Spleen (tissue), 11 donors: ENCODE results near the gene FBLN7. TPM values are rescaled to one million over a fixed set of nuclear protein-coding genes. Genes with fewer than 3 reads are reported as not detected.
"Not testable (repeated sequence)": the region's sequence is repeated elsewhere in the genome, so short reads cannot be mapped to it uniquely, and the experiment has no call there.

ENCODE experiments used
- DNase-seq: peaks from one replicate; pipeline ENCODE4 v3.0.0-alpha.2; 2020
- H3K27ac ChIP-seq, 8 donors: fragments of 200-600 bp; sonication (generic) in 7 of 8; 1 replicate in 4 of 8; 2 replicates in 4 of 8; pipeline versions ENCODE4 v1.5.0 to v1.8.0; 2016 to 2021; ENCODE audit warnings: inconsistent platforms in 4 of 8, mild to moderate bottlenecking in 4 of 8, moderate library complexity in 1 of 8
- H3K27me3 ChIP-seq, 7 donors: fragments of 200-600 bp; sonication (generic) in 6 of 7; replicated peaks in 1 of 7; 1 replicate in 4 of 7; 2 replicates in 3 of 7; pipeline versions ENCODE4 v1.5.0 to v1.8.0; 2016 to 2021; ENCODE audit warnings: inconsistent platforms in 3 of 7, mild to moderate bottlenecking in 1 of 7
- H3K36me3 ChIP-seq, 6 donors: fragments of 200-600 bp; sonication (generic) in 5 of 6; 1 replicate in 4 of 6; 2 replicates in 2 of 6; pipeline versions ENCODE4 v1.5.0 to v1.8.0; 2016 to 2021; ENCODE audit warnings: inconsistent platforms in 2 of 6
- H3K4me1 ChIP-seq, 6 donors: fragments of 200-600 bp; sonication (generic) in 5 of 6; 1 replicate in 3 of 6; 2 replicates in 3 of 6; pipeline versions ENCODE4 v1.5.0 to v1.8.0; 2016 to 2021; ENCODE audit warnings: inconsistent platforms in 3 of 6
- H3K4me3 ChIP-seq, 8 donors: fragments of 200-600 bp; sonication (generic) in 7 of 8; 1 replicate in 4 of 8; 2 replicates in 4 of 8; pipeline versions ENCODE4 v1.5.0 to v1.8.0; 2016 to 2021; ENCODE audit warnings: inconsistent platforms in 4 of 8, mild to moderate bottlenecking in 4 of 8, moderate library complexity in 2 of 8
- H3K9me3 ChIP-seq, 8 donors: fragments of 200-600 bp; sonication (generic) in 7 of 8; 1 replicate in 4 of 8; 2 replicates in 4 of 8; pipeline versions ENCODE4 v1.5.0 to v1.8.0; 2016 to 2021; ENCODE audit warnings: inconsistent platforms in 4 of 8
- POLR2A ChIP-seq, 3 donors: fragments of 450-650 bp; IDR thresholded peaks; one replicate each; pipeline ENCODE4 v1.5.1; 2017; ENCODE audit warnings: antibody characterized with exemption in 3 of 3, mild to moderate bottlenecking in 1 of 3
- POLR2AphosphoS5 ChIP-seq, 3 donors: sonication (generic); formaldehyde crosslinking; IDR thresholded peaks; one replicate each; pipeline ENCODE4 v1.5.1; 2017; ENCODE audit warnings: antibody characterized with exemption in 3 of 3
- WGBS, 5 donors: extraction: QIAGEN DNeasy Blood & Tissue Kit in 3 of 5; methylation state at CpG; one replicate each; pipeline versions ENCODE4 v1.1.5 to v1.1.7; 2013 to 2018; 5-methylcytosine and 5-hydroxymethylcytosine counted together
- intact Hi-C: fragments of 100-400 bp; cut with DNase I; formaldehyde crosslinking; loops from one replicate; pipeline ENCODE4 v1.15.0; 2023; ENCODE audit warnings: low total_unique reads
- polyA plus RNA-seq, 3 donors: library from polyadenylated mRNA; stranded (reverse); fragments of 200-250 nt; gene quantifications; one replicate each; pipeline ENCODE4 v1.2.1, GENCODE V29; 2013
- total RNA-seq, 7 donors: library from RNA; depleted of rRNA in 3 of 7; stranded (reverse); fragments of >200 nt in 3 of 7; fragmentation: NEBNext Ultra II Directional in 4 of 7; extraction: Animal tissue kit (Norgen Biotek cat#: 25700) in 4 of 7; gene quantifications; one replicate each; pipeline versions ENCODE4 v1.1.0 to v1.2.1, GENCODE V29; 2016 to 2021
- TF ChIP-seq, protein P1 (sequence below), 11 experiments: fragments of 200-600 bp in 7 of 11; fragments of 450-650 bp in 4 of 11; sonication (generic) in 4 of 11; IDR thresholded peaks in 8 of 11; conservative IDR thresholded peaks in 3 of 11; 1 replicate in 7 of 11; 2 replicates in 4 of 11; pipeline versions ENCODE4 v1.4.0 to v1.8.0; 2016 to 2021; ENCODE audit warnings: antibody characterized with exemption in 11 of 11, inconsistent platforms in 4 of 11, mild to moderate bottlenecking in 1 of 11
- donor health status: healthy with polysubstance abuse.
- donor health status: DM: no; HTN: no; CAD: no; lungs with moderate emphysema.
- donor health status: DM: no; HTN: no; CAD: no.
- donor health status: Bipolar disorder and iron deficiency.
- donor health status: healthy.
- donor health status: DM: no; HTN: no; CAD: no.
- donor health status: DM: yes; HTN: yes; CAD: no.

Gene FBLN7
- total and polyA plus RNA-seq, 10 donors = 1.5 to 14.5 (median 7.8) TPM

DNA sequence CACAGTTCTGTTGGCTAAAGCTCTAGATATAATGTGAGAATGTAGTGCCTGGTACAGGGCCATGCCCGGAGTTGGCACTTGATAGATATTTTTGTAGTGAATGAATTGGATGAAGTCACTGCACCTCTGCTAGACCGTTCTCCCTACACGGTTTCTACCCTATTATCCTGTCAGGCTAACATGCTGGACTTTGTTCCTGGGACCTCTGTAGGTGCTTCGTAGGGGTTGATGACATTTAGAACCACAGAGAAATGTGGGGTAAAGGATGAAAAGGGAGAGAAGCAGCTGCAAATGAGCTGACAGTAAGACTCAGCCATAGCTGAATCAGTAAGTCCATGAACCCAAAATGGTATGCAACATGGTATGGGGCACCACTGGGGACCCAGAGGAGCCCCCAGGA lies 4.1 kb upstream of the FBLN7 start:
- Histone ChIP-seq H3K27me3 (peaks cover 0 to 24% (median 6%) of the 10 kb centered on the region in 7 donors), H3K36me3 (no peaks in the 10 kb centered on the region), H3K4me3 (no peak overlapping the region), H3K9me3 (peaks cover 0 to 16% (median 12%) of the 10 kb centered on the region in 8 donors), H3K4me1 (peaks cover 0 to 16% (median 9%) of the 10 kb centered on the region in 6 donors), H3K27ac (no peak overlapping the region)
- TF ChIP-seq, protein P1, sequence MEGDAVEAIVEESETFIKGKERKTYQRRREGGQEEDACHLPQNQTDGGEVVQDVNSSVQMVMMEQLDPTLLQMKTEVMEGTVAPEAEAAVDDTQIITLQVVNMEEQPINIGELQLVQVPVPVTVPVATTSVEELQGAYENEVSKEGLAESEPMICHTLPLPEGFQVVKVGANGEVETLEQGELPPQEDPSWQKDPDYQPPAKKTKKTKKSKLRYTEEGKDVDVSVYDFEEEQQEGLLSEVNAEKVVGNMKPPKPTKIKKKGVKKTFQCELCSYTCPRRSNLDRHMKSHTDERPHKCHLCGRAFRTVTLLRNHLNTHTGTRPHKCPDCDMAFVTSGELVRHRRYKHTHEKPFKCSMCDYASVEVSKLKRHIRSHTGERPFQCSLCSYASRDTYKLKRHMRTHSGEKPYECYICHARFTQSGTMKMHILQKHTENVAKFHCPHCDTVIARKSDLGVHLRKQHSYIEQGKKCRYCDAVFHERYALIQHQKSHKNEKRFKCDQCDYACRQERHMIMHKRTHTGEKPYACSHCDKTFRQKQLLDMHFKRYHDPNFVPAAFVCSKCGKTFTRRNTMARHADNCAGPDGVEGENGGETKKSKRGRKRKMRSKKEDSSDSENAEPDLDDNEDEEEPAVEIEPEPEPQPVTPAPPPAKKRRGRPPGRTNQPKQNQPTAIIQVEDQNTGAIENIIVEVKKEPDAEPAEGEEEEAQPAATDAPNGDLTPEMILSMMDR (IDR thresholded peaks at IDR 0.05 in 8 of 11, conservative IDR thresholded peaks at IDR 0.05 in 3 of 11) = no peak
- TF ChIP-seq POLR2A (IDR thresholded peaks at IDR 0.05) = no peak
- no peak for DNase-seq
- intact Hi-C loops = no loop called here
- 85 to 95% (median 90%) methylated on average over 4 of the region's 4 CpGs for WGBS, 5 donors

DNA sequence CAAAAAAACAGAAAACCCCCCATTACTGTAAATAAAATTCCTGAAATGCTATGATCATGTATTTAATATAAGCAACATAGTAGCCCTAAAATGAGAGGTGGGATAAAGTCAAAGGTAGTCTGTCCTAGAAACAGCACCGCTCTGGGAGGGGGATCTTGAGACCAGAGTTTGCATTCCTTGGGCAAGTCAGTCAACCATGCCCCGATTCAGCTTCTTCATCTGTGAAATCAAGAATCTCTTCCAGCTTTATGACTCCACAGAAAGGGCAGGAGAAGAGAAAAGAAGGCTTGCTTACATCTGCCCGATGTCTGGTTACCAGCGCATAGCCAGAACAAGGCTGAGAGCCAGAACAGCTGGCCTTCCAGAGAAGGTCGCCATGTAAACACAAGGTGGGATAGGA lies 2.1 kb upstream of the FBLN7 start:
- 88 to 97% (median 95%) methylated on average over 5 of the region's 5 CpGs for WGBS, 5 donors

DNA sequence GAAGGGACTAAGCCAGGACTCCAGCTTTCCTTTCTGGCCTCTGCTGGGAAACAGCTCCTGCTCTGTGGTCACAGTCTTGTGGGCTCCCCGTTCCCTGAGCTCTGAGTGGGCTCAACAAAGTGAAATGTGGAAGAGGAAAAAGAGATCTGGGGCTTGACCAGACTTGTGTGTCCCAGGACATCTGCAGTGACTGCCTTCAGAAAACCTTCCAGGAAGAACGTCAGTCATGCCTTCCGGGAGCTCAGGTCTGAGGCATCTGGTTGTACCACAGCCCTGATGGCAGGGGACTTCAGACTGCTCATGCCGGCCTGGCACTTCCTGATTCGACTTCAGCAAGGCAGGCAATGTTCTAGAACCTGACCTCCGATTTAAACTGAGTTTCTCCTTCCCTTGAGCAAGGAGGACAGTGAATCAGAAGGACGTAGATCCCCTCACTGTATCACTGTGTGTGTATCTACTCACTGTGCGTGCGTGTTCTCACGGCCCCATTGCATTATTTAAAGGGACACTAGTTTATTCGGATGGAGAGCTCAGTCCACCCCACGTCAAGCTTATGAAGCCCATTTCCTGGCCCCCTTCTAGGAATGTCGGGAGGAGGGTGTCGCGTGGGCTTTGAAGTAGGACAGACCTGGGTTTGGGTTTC lies 548 bp upstream of the FBLN7 start:
- Histone ChIP-seq H3K36me3 (no peaks in the 10 kb centered on the region), H3K9me3 (peaks cover 0 to 11% (median 6%) of the 10 kb centered on the region in 8 donors), H3K27me3 (peaks cover 0 to 42% (median 8%) of the 10 kb centered on the region in 7 donors), H3K4me1 (peaks cover 0 to 21% (median 9%) of the 10 kb centered on the region in 6 donors), H3K4me3 (peak overlapping the region; percentile 34 to 74 (median 48)), H3K27ac (peak overlapping the region in 7 of 8 donors; percentile 24 to 75 (median 69))
- 19 to 30% (median 28%) methylated on average over 14 to 15 of the region's 15 CpGs for WGBS, 5 donors
- intact Hi-C loops = no loop called here
- TF ChIP-seq POLR2AphosphoS5 (IDR thresholded peaks at IDR 0.05) (peak in 2 of 3 donors; percentile 25 to 39), POLR2A (IDR thresholded peaks at IDR 0.05) (no peak)
- TF ChIP-seq, protein P1 (IDR thresholded peaks at IDR 0.05 in 8 of 11, conservative IDR thresholded peaks at IDR 0.05 in 3 of 11) = no peak
- DNase-seq = no peak

More for the DNA sequence above, 2.1 kb upstream of the FBLN7 start:
- intact Hi-C loops = no loop called here
- peaks cover 0 to 36% (median 8%) of the 10 kb centered on the region in 7 donors for H3K27me3 ChIP-seq
- peaks cover 0 to 21% (median 9%) of the 10 kb centered on the region in 6 donors for H3K4me1 ChIP-seq
- no peaks in the 10 kb centered on the region for H3K36me3 ChIP-seq
- no peak overlapping the region for H3K4me3 ChIP-seq
- DNase-seq = no peak
- peaks cover 0 to 16% (median 12%) of the 10 kb centered on the region in 8 donors for H3K9me3 ChIP-seq
- TF ChIP-seq POLR2AphosphoS5 (IDR thresholded peaks at IDR 0.05) (no peak), POLR2A (IDR thresholded peaks at IDR 0.05) (no peak)
- TF ChIP-seq, protein P1 (IDR thresholded peaks at IDR 0.05 in 8 of 11, conservative IDR thresholded peaks at IDR 0.05 in 3 of 11) = no peak
- H3K27ac ChIP-seq = no peak overlapping the region

DNA sequence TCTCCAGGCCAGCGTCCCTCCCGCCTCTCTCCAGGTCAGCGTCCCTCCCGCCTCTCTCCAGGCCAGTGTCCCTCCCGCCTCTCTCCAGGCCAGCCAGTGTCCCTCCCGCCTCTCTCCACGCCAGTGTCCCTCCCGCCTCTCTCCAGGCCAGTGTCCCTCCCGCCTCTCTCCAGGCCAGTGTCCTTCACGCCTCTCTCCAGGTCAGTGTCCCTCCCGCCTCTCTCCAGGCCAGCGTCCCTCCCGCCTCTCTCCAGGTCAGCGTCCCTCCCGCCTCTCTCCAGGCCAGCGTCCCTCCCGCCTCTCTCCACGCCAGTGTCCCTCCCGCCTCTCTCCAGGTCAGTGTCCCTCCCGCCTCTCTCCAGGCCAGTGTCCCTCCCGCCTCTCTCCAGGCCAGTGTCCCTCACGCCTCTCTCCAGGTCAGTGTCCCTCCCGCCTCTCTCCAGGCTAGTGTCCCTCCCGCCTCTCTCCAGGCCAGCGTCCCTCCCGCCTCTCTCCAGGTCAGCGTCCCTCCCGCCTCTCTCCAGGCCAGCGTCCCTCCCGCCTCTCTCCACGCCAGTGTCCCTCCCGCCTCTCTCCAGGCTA lies 939 bp downstream of the FBLN7 start:
- peaks cover 0 to 42% (median 8%) of the 10 kb centered on the region in 7 donors for H3K27me3 ChIP-seq
- H3K27ac ChIP-seq = peak overlapping the region in 4 of 8 donors; percentile 69 to 75 (median 70)
- DNase-seq, intact Hi-C loops, H3K36me3 ChIP-seq, H3K9me3 ChIP-seq: not testable (repeated sequence)
- peaks cover 0 to 21% (median 9%) of the 10 kb centered on the region in 6 donors for H3K4me1 ChIP-seq
- peak overlapping the region in 3 of 8 donors; percentile 52 to 74 (median 57) for H3K4me3 ChIP-seq
- 4 to 19% (median 7%) methylated on average over 8 to 31 of the region's 32 CpGs for WGBS, 5 donors

DNA sequence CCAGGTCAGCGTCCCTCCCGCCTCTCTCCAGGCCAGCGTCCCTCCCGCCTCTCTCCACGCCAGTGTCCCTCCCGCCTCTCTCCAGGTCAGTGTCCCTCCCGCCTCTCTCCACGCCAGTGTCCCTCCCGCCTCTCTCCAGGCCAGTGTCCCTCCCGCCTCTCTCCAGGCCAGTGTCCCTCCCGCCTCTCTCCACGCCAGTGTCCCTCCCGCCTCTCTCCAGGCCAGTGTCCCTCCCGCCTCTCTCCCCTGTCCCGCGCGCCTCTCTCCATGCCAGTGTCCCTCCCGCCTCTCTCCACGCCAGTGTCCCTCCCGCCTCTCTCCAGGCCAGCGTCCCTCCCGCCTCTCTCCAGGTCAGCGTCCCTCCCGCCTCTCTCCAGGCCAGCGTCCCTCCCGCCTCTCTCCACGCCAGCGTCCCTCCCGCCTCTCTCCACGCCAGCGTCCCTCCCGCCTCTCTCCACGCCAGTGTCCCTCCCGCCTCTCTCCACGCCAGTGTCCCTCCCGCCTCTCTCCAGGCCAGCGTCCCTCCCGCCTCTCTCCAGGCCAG lies 1.5 kb downstream of the FBLN7 start:
- WGBS, 5 donors = 4 to 19% (median 6%) methylated on average over 26 to 37 of the region's 38 CpGs
- H3K9me3 ChIP-seq, H3K36me3 ChIP-seq, intact Hi-C loops, DNase-seq: not testable (repeated sequence)
- H3K4me3 ChIP-seq = peak overlapping the region in 3 of 8 donors; percentile 16 to 32 (median 31)
- H3K27me3 ChIP-seq = peaks cover 0 to 42% (median 8%) of the 10 kb centered on the region in 7 donors
- H3K4me1 ChIP-seq = peaks cover 0 to 21% (median 9%) of the 10 kb centered on the region in 6 donors
- peak overlapping the region in 2 of 8 donors; percentile 33 to 48 for H3K27ac ChIP-seq
